ENCODE results near the gene TRAPPC11. TPM values are rescaled to one million over a fixed set of nuclear protein-coding genes. Genes with fewer than 3 reads are reported as not detected.

The TRAPPC11 gene
- total RNA-seq, 1 donor from 2014 or later: 38.6 TPM

DNA sequence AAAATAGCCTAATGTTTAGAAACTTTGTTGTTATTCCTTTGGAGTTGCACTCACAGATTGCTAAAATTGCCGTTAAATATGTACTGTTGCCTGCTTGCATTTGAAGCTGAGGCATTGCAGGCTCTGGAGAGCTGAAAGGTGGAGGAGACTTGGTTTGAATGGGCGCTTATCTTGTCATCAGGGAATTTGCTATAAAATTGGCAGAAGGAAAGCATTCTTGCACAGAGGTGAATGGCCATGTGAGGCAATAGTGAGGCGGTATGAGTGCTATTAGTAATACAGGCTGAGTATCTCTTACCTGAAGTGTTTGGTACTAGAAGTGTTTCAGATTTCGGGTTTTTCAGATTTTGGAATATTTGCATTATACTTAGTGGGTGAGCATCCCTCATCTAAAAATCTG is 41.3 kb downstream of the TRAPPC11 start:
- Histone ChIP-seq H3K27ac (no peak overlapping the region), H3K9me3 (peaks cover 6% of the 10 kb centered on the region), H3K4me3 (no peak overlapping the region), H3K27me3 (ENCODE audit: low read depth) (no peaks in the 10 kb centered on the region), H3K4me1 (peaks cover 5% of the 10 kb centered on the region), H3K36me3 (peaks cover 95% of the 10 kb centered on the region)
- no peak for DNase-seq
- intact Hi-C loops (cut with DNase I): no loop called here
- TF ChIP-seq, protein P1, sequence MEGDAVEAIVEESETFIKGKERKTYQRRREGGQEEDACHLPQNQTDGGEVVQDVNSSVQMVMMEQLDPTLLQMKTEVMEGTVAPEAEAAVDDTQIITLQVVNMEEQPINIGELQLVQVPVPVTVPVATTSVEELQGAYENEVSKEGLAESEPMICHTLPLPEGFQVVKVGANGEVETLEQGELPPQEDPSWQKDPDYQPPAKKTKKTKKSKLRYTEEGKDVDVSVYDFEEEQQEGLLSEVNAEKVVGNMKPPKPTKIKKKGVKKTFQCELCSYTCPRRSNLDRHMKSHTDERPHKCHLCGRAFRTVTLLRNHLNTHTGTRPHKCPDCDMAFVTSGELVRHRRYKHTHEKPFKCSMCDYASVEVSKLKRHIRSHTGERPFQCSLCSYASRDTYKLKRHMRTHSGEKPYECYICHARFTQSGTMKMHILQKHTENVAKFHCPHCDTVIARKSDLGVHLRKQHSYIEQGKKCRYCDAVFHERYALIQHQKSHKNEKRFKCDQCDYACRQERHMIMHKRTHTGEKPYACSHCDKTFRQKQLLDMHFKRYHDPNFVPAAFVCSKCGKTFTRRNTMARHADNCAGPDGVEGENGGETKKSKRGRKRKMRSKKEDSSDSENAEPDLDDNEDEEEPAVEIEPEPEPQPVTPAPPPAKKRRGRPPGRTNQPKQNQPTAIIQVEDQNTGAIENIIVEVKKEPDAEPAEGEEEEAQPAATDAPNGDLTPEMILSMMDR (IDR thresholded peaks at IDR 0.05): no peak
- peak in 1 of 2 donors; percentile 77 for ATAC-seq

DNA sequence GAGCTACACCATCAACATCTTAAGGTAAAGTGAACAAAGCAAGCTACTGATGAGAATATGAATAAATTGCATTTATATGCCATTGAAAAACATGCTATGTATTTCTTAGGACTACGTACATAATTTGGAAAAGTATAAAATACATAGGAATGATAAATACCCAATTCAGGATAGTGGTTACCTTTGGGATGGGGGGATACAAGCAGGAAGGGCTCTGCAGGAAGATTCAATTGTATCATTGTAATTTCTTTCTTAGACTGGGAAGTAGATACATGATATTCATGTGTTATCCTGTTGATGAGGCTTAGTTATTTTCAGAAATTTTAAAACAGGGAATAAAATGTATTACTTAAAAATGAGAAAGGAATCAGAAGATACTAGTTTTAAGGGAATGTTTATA is 43.4 kb downstream of the TRAPPC11 start:
- H3K4me3 ChIP-seq: no peak overlapping the region
- H3K4me1 ChIP-seq: peaks cover 5% of the 10 kb centered on the region
- DNase-seq (no peak), ATAC-seq (no peak)
- H3K27me3 ChIP-seq (ENCODE audit: low read depth): no peaks in the 10 kb centered on the region
- peaks cover 6% of the 10 kb centered on the region for H3K9me3 ChIP-seq
- peaks cover 95% of the 10 kb centered on the region for H3K36me3 ChIP-seq
- intact Hi-C loops (cut with DNase I): no loop called here
- TF ChIP-seq, protein P1 (IDR thresholded peaks at IDR 0.05): no peak
- H3K27ac ChIP-seq: no peak overlapping the region

DNA sequence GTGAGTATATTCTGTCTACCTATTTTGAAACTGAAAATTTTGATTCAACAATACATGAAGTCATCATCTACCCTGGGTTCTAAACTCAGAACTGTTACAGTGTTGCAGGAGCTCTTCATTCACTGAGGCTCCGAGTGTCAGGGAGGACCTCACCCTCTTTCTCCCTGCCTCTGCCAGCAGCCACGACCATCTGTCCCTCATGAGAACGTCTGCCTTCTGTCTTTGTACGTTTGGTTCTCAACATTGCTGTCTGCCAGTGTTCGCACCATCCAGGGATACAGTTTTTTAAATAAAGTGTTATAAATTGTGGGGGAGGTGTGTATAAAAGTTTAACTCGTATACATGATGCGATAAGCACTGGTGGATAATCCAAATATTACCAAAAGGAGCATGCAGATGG is 55.5 kb downstream of the TRAPPC11 start:
- no peaks in the 10 kb centered on the region for H3K9me3 ChIP-seq
- TF ChIP-seq, protein P1 (IDR thresholded peaks at IDR 0.05): no peak
- H3K4me1 ChIP-seq: no peaks in the 10 kb centered on the region
- ATAC-seq: no peak
- no peak overlapping the region for H3K4me3 ChIP-seq
- DNase-seq: no peak
- H3K36me3 ChIP-seq: peaks cover 58% of the 10 kb centered on the region
- intact Hi-C loops (cut with DNase I): no loop called here
- H3K27ac ChIP-seq: no peak overlapping the region
- no peaks in the 10 kb centered on the region for H3K27me3 ChIP-seq (ENCODE audit: low read depth)

DNA sequence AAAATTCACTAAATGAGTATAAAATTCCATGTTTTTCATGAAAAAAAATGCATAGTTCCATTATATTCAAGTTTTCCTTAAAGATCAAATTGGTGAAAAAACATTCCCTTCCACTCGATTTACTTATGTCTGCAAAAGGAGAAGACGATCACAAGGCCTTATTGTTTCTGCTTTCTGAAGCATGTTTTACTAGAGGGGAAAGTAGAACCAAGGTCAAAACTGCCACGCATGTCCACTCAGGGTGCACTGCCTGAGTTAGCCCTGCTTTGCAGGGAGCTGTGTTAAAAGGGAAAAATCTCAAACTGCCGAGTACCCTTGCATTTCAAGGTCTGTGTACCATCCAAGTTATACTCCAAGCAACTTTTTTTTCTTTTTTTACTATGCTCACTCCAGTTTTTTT is 57.2 kb downstream of the TRAPPC11 start:
- H3K27me3 ChIP-seq (ENCODE audit: low read depth): no peaks in the 10 kb centered on the region
- DNase-seq (no peak), ATAC-seq (no peak)
- H3K27ac ChIP-seq: no peak overlapping the region
- H3K4me3 ChIP-seq: no peak overlapping the region
- peaks cover 42% of the 10 kb centered on the region for H3K36me3 ChIP-seq
- TF ChIP-seq, protein P1 (IDR thresholded peaks at IDR 0.05): no peak
- no peaks in the 10 kb centered on the region for H3K9me3 ChIP-seq
- H3K4me1 ChIP-seq: no peaks in the 10 kb centered on the region
- intact Hi-C loops (cut with DNase I): no loop called here

DNA sequence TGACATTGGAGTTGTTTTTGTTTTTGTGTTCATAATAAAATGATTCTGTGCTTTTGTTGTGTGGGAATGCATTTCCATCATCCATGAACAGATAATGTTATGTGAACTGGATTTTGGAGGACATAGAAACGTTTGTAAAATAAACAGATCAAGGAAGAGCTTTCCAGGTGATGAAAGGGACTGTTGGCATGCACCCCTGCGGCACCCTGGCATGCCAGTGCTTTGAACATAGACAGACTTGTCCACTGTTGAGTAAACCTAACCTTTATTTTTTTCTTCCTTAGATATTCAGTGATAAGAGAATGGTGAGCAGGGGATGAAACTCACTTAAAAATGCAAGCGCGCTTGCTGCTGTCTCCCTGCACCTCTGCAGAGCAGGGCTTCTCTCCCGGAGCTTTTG is 59.8 kb downstream of the TRAPPC11 start:
- Histone ChIP-seq H3K27me3 (ENCODE audit: low read depth) (no peaks in the 10 kb centered on the region), H3K27ac (no peak overlapping the region)
- TF ChIP-seq, protein P1 (IDR thresholded peaks at IDR 0.05): no peak

More for the DNA sequence above, 59.8 kb downstream of the TRAPPC11 start:
- H3K36me3 ChIP-seq: peaks cover 16% of the 10 kb centered on the region
- no peak for ATAC-seq
- DNase-seq: no peak
- no peaks in the 10 kb centered on the region for H3K9me3 ChIP-seq
- H3K4me3 ChIP-seq: no peak overlapping the region
- intact Hi-C loops (cut with DNase I): no loop called here
- H3K4me1 ChIP-seq: peaks cover 16% of the 10 kb centered on the region
